Psoas muscle (tissue), 8 donors: ENCODE data around the gene SH3RF3. TPM values are rescaled to one million over a fixed set of nuclear protein-coding genes. Genes with fewer than 3 reads are reported as not detected.

Source experiments
- ATAC-seq, 4 donors: fragments of 200-7000 bp; cut with Tn5 transposase; one replicate each; pipeline ENCODE4 v1.9.1; 2020; ENCODE audit warnings: moderate library complexity in 3 of 4, mild to moderate bottlenecking in 2 of 4
- DNase-seq, 2 donors: peaks; one replicate each; pipeline ENCODE4 v3.0.0-alpha.2; 2020
- H3K27ac ChIP-seq: fragments of 200-600 bp; one replicate; pipeline ENCODE4 v1.8.0; 2022
- H3K27me3 ChIP-seq, 3 donors: fragments of 200-600 bp in 1 of 3; one replicate each; pipeline versions ENCODE4 v1.6.1 to v1.8.0; 2013 to 2022; ENCODE audit warnings: low read length in 2 of 3, mild to moderate bottlenecking in 2 of 3, moderate library complexity in 1 of 3; ENCODE audit not compliant: insufficient read depth in 3 of 3
- H3K36me3 ChIP-seq, 2 donors: fragments of 200-600 bp in 1 of 2; one replicate each; pipeline versions ENCODE4 v1.6.1 to v1.8.0; 2013 to 2022; ENCODE audit warnings: low read depth in 1 of 2, mild to moderate bottlenecking in 1 of 2, moderate library complexity in 1 of 2; ENCODE audit not compliant: insufficient read depth in 1 of 2
- H3K4me1 ChIP-seq: fragments of 200-600 bp; one replicate; pipeline ENCODE4 v1.8.0; 2022
- H3K4me3 ChIP-seq: fragments of 200-600 bp; one replicate; pipeline ENCODE4 v1.8.0; 2022; ENCODE audit warnings: mild to moderate bottlenecking
- H3K9me3 ChIP-seq: fragments of 200-600 bp; one replicate; pipeline ENCODE4 v1.8.0; 2022
- CTCF ChIP-seq: fragments of 200-600 bp; IDR thresholded peaks from one replicate; pipeline ENCODE4 v1.8.0; 2022; ENCODE audit warnings: antibody characterized with exemption
- WGBS, 3 donors: extraction: QIAGEN DNeasy Blood & Tissue Kit; methylation state at CpG; one replicate each; pipeline versions ENCODE4 v1.1.6 to v1.1.7; 2013; 5-methylcytosine and 5-hydroxymethylcytosine counted together
- intact Hi-C, 2 donors: fragments of 100-400 bp; cut with DNase I; formaldehyde crosslinking; loops; one replicate each; pipeline versions ENCODE4 v1.11.0 to v1.14.2; 2022
- polyA plus RNA-seq, 3 donors: library from polyadenylated mRNA; stranded (reverse); fragments of 200-250 nt; gene quantifications; one replicate each; pipeline ENCODE4 v1.2.3, GENCODE V29; 2013
- total RNA-seq, 4 donors: library from RNA; stranded (reverse); fragmentation: NEBNext Ultra II Directional in 2 of 4; extraction: Animal tissue kit (Norgen Biotek cat#: 25700) in 2 of 4; gene quantifications; one replicate each; pipeline versions ENCODE4 v1.2.1 to v1.2.4, GENCODE V29; 2021 to 2023
- donor health status: healthy with polysubstance abuse.
- donor health status: DM: no; HTN: no; CAD: no; lungs with moderate emphysema.
- donor health status: Bipolar disorder and iron deficiency.
- donor health status: healthy.
- donor health status: DM: yes; HTN: yes; CAD: no.
- donor health status: DM: no; HTN: no; CAD: no.
- donor health status: DM: no; HTN: no; CAD: no.
- donor health status: DM: yes; HTN: yes; CAD: no.

SH3RF3 gene
- total and polyA plus RNA-seq, 7 donors: 4.6 to 27.0 (median 9.0) TPM

GRCh38 chr2:109379507-109379906 is 250.5 kb downstream of the SH3RF3 start:
- H3K27me3 ChIP-seq: no peaks in the 10 kb centered on the region
- DNase-seq: peak in 1 of 2 donors; percentile 26
- H3K4me3 ChIP-seq: no peak overlapping the region
- intact Hi-C loops: no loop called here
- H3K4me1 ChIP-seq: peaks cover 58% of the 10 kb centered on the region
- WGBS, 3 donors: 69 to 93% (median 91%) methylated on average over 7 of the region's 7 CpGs
- H3K36me3 ChIP-seq: no peaks in the 10 kb centered on the region
- no peak for TF ChIP-seq CTCF
- no peak overlapping the region for H3K27ac ChIP-seq
- no peak for ATAC-seq
- H3K9me3 ChIP-seq: no peaks in the 10 kb centered on the region

GRCh38 chr2:109380502-109381326 is 251.7 kb downstream of the SH3RF3 start:
- Histone ChIP-seq H3K27me3 (no peaks in the 10 kb centered on the region), H3K4me3 (no peak overlapping the region), H3K4me1 (peaks cover 47% of the 10 kb centered on the region), H3K27ac (peak overlapping the region; percentile 82), H3K36me3 (no peaks in the 10 kb centered on the region), H3K9me3 (no peaks in the 10 kb centered on the region)
- no peak for TF ChIP-seq CTCF
- intact Hi-C loops: loop anchor here (5.0 kb wide), 4 partner anchors 42 to 117 kb away; no protein-coding TSS in a partner anchor
- WGBS, 3 donors: 50 to 70% (median 53%) methylated on average over 10 to 12 of the region's 12 CpGs
- peak; percentile 68 to 90 for DNase-seq
- peak; percentile 93 to 97 (median 94) for ATAC-seq

GRCh38 chr2:109381327-109381820 is 252.4 kb downstream of the SH3RF3 start:
- Histone ChIP-seq H3K4me1 (peaks cover 44% of the 10 kb centered on the region), H3K9me3 (no peaks in the 10 kb centered on the region), H3K4me3 (no peak overlapping the region), H3K27me3 (no peaks in the 10 kb centered on the region), H3K36me3 (no peaks in the 10 kb centered on the region), H3K27ac (peak overlapping the region; percentile 82)
- intact Hi-C loops: loop anchor here (5.0 kb wide), 4 partner anchors 41 to 116 kb away; no protein-coding TSS in a partner anchor
- DNase-seq (no peak), ATAC-seq (no peak)
- 52 to 76% (median 67%) methylated on average over 13 of the region's 13 CpGs for WGBS, 3 donors
- TF ChIP-seq CTCF: no peak

- Histone ChIP-seq H3K27me3 (no peaks in the 10 kb centered on the region), H3K4me1 (peaks cover 44% of the 10 kb centered on the region), H3K4me3 (no peak overlapping the region), H3K27ac (peak overlapping the region; percentile 82), H3K36me3 (no peaks in the 10 kb centered on the region), H3K9me3 (no peaks in the 10 kb centered on the region)
- ATAC-seq (no peak), DNase-seq (peak in 1 of 2 donors; percentile 40)
- 58 to 71% (median 59%) methylated on average over 9 of the region's 9 CpGs for WGBS, 3 donors
- intact Hi-C loops: loop anchor here (5.0 kb wide), 4 partner anchors 40 to 115 kb away; no protein-coding TSS in a partner anchor
- TF ChIP-seq CTCF: no peak
Observed at GRCh38 chr2:109382226-109382895, 253.4 kb downstream of the SH3RF3 start.
